H1 (cell line): ENCODE results near the gene PCBP2. TPM values are rescaled to one million over a fixed set of nuclear protein-coding genes. Genes with fewer than 3 reads are reported as not detected.

Source experiments
- E2F6 ChIP-seq: IDR thresholded peaks from 2 replicates; pipeline ENCODE4 v1.6.1; 2012; ENCODE audit warnings: inconsistent platforms
- polyA plus RNA-seq, 7 experiments: library from polyadenylated mRNA; depleted of rRNA in 3 of 7; stranded (reverse) in 5 of 7; unstranded in 2 of 7; fragments of >200 nt in 5 of 7; fragments of 200-250 nt in 2 of 7; gene quantifications; 1 replicate in 5 of 7; 2 replicates in 1 of 7; 4 replicates in 1 of 7; pipeline versions ENCODE4 v1.2.1 to v1.2.3, GENCODE V29; 2011 to 2013; ENCODE audit warnings: missing spikeins in 2 of 7, mixed read lengths in 2 of 7
- total RNA-seq: library from RNA; stranded (reverse); fragmentation: NEBNext Ultra II Directional; extraction: Animal tissue kit (Norgen Biotek cat#: 25700); gene quantifications from 2 replicates; pipeline ENCODE4 v1.2.1, GENCODE V29; 2021

Gene PCBP2
- total and polyA plus RNA-seq, 2 of the 8 experiments (the other 6 are each of a cell fraction or from before 2014, with no cell fraction given), result 470 to 1,123 TPM

GRCh38 chr12:53485955-53486735 is 34.2 kb downstream of the PCBP2 start (continued):
- TF ChIP-seq E2F6, result no peak
